ENCODE results near the gene GLOD5.

GLOD5 gene

DNA sequence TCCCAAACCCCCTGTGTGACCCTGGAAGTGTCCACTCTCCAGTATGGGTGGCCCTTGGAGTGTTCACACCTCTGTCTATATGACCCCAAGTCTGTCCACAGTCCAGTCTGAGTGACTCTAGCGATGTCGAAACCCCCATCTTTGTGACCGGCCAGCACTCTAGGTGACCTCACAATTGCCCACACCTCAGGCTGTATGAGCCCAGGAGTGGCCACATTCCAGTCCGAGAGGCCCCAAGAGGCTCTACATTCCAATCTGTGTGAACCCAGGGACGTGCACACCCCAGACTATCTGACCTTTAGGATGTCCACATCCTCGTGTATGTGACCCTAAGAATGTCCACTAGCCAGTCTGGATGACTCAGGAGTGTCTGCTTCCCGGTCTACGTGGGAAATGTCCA is 7.3 kb upstream of the GLOD5 start:
- DNase-seq (ENCODE audit: low spot score) = no peak

DNA sequence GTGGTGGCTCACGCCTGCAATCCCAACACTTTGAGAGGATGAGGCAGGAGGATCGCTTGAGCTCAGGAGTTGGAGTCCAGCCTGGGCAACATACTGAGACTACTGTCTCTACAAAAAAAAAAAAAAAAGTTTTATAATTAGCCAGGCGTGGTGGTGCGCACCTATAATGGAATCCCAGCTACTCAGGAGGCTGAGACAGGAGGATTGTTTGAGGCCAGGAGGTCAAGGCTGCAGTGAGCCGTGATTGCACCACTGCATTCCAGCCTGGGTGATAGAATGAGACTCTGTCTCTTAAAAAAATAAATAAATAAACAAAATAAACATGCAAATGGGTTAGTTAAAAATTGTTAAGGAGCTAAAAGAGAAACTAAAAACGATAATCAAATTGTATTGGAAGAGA is 7.7 kb downstream of the GLOD5 start:
- DNase-seq (ENCODE audit: low spot score) = no peak

- DNase-seq (ENCODE audit: low spot score) = no peak
Observed at GRCh38 chrX:48770296-48770695, 8.7 kb downstream of the GLOD5 start.

DNA sequence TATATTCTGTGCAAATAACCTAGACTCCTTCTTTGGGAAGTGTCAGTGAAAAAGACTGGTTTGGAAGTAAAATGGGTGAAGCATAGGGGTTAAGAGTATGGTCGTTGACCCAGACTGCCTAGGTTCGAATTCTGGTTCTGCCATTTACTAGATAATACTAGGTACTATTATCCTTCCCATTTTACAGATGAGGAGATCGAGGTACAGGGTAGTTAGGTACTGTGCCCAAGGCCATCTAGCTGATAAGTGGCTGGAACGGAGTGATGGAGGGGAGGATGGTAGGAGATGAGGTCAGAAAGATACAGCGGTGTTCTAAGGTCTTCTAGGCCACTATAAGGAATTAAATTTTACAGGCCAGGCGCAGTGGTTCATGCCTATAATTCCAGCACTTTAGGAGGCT is 11.1 kb downstream of the GLOD5 start:
- no peak for DNase-seq (ENCODE audit: low spot score)

DNA sequence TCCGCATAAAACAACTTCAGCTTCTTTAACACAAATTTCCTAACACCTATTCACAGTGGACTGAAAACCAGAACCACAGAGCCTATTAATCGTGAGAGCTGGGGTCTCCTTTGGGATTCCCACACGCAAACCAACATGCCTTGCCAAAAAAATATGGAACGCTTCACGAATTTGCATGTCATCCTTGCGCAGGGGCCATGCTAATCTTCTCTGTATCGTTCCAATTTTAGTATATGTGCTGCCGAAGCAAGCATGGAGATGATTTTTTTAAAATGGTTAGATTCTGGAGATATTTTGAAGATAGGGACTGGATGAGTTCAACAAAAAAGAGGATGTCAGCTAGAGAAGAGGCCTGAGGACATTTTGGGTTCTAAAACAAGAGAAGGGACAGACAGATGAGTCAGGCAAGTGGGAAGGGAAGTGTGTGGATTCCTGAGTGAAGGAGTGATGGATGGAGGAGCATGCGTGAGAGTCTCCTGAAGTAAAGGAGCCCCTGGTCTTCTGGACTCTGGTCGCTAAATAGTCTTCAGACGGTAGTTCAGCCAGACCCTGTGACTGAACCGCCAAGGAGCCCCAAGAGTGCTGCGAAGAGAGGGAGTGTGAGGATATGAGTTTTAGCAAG is 15.4 kb downstream of the GLOD5 start:
- DNase-seq (ENCODE audit: low spot score) = no peak

- no peak for DNase-seq (ENCODE audit: low spot score)
Observed at GRCh38 chrX:48779399-48779798, 17.9 kb downstream of the GLOD5 start.

- no peak for DNase-seq (ENCODE audit: low spot score)
Observed at GRCh38 chrX:48781705-48782104, 20.2 kb downstream of the GLOD5 start.

GRCh38 chrX:48782216-48782615 is 20.7 kb downstream of the GLOD5 start:
- DNase-seq (ENCODE audit: low spot score) = no peak

- DNase-seq (ENCODE audit: low spot score) = no peak
Observed at GRCh38 chrX:48782795-48783194, 21.2 kb downstream of the GLOD5 start.

DNA sequence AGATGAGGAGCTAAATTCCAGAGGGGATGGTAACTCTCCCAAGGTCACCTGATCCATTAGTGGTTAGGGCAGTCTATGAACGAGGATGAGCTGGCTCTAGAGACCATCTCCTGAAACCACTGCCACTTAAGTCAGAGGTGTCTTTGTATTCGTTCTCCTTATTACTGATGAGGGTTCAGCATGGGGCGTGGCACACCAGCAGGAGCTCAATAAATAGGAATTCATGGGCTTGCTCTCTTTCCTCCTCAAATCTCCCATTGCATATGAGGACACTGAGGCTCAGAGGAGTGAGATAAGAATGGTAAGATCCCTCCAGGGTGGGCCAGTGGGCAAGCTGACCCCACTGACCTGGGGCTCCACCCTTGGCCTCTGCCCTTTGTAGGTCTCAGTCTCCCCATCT is 23.2 kb downstream of the GLOD5 start:
- no peak for DNase-seq (ENCODE audit: low spot score)

DNA sequence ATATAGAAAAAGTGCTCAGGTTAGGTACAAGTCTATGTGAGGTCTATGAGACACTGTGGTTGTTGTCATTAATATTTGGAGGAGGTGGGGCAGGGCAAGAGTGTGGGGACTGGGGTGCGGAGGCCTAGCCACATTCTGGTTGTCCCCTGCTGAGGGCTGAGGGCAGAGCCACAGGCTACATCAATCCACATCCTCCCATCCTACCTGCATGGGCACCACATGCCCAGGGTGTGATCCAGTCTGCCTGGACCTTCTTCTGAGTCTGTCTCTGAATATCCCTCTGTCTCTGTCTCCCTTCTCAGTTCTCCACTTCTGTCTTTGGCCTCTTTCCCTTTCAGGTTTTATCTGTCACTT is 23.6 kb downstream of the GLOD5 start:
- DNase-seq (ENCODE audit: low spot score) = no peak

- no peak for DNase-seq (ENCODE audit: low spot score)
Observed at GRCh38 chrX:48785540-48786214, 24.1 kb downstream of the GLOD5 start.

- no peak for DNase-seq (ENCODE audit: low spot score)
Observed at GRCh38 chrX:48786341-48786800, 24.8 kb downstream of the GLOD5 start, which contains the start of gene GATA1. Gene GATA1 (plus strand): TSS chrX:48786590. CDS start chrX:48791110, 4,520 bp downstream.

DNA sequence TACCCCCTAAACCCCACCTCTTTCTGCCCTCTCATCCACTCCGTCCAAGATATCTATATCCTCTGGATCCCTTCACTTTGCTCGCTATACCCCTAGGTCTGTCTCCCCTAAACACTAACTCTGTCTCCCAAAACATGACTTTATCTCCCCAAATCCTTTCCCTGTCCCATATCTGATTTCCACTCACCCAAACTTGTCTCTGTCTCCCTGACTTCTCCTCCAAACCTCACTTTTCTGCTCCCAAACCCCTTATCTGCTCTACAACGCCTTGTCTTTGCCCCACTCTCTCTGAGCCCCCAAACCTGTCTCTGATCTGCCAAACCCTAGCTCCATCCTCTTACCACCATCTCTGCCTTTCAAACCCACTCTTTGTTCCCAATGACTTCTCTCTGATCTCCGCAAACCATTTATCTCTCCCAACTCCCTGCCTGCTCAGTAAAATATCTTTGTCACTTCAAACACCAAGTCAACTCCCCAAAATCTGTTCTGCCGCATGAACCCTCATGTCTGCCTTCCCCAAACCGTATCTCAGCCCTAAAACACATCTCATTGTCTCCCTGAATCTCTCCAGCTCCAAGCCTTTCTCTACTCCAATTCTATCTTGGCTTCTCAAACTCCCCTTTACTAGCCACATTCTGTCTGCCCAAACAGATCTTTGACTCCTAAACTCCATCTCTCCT is 25.4 kb downstream of the GLOD5 start:
- DNase-seq (ENCODE audit: low spot score) = no peak

DNA sequence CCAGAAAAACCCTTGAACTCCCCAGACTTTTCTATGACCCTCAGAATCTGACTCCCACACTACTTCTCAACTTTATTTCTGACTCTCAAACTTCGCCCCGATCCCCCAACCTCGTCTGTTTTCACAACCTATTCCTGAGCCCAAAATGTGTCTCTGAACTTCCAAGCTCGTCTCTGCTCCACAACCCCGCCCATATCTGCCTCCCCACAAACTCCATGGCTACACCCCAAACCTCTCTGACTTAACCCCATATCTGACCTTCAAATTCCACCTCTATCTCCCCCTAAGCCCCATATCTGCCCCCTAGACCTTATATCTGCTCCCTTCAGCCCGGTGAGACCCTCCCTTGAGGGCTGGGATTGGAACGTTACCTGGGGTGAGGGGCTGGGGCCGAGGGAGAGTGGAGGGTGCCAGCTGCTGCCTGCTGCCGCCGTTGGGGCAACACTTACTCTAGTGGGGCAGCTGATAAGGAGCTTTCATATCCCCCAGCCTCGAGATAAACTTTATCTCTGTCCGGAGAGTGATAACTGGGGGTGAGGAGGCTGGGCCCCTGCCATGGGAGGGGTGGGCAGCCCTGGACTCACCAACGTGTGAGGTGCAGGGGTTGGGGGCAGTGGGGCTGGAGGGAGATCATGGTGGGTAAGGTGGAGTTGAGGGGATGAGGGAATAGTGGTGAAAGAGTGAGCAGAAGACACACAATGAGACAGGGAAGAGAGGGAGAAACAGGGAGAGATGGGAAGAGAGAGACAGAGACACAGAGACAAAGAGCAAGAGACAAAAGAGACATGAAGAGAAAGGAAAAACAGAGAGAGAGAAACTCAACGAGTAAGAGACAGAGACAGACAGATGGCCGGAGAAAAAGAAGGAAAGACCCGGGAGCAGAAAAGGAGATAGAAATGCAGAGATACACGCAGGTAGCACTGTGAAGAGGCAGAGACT is 26.2 kb downstream of the GLOD5 start:
- no peak for DNase-seq (ENCODE audit: low spot score)

GRCh38 chrX:48789366-48790220 is 28.0 kb downstream of the GLOD5 start:
- DNase-seq (ENCODE audit: low spot score) = no peak

DNA sequence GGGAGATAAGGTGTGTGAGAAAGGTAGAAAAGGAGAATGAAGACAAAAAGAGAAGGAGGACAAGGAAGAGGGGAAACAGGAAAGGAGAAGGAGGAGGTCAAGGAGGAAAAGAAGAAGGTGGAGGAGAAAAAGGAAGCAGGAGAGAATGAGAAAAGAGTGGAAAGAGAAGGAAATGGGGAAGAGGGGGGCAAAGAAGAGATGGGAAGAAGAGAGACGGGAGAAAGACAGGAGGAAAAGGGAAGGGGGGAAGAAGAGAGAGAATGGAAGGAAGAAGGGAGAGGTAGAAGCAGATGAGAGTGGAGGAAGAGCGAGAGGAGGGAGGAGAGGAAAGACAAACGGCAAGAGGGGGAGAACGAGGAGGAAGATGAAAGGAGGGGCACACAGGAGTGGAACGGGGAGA is 28.9 kb downstream of the GLOD5 start:
- DNase-seq (ENCODE audit: low spot score) = no peak

DNA sequence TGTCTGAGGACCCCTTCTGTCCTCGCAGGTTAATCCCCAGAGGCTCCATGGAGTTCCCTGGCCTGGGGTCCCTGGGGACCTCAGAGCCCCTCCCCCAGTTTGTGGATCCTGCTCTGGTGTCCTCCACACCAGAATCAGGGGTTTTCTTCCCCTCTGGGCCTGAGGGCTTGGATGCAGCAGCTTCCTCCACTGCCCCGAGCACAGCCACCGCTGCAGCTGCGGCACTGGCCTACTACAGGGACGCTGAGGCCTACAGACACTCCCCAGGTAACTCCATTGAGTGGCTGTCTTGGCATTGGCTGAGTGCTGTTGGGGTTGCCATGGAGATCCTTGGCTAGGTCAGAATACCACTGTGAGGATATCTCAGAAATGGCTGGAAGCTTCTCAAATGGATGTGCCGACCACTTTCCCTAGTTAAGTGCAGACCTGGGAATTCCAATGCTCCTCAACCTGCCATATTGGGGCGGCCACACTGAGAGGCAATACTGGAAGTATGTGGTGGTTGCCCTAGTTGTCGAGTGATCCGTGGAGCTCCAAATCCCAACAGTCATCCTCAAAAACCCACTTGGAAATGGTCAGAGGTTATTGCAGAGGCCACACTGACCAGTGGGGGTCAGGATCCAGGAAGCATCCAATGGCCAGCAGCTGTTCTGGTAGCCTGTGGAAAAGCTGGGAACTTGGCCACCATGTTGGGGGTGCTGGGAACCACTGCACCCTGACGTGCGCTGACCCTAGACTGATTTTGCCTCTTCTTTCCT is 29.7 kb downstream of the GLOD5 start:
- DNase-seq (ENCODE audit: low spot score) = no peak

GRCh38 chrX:48792219-48792618 is 30.7 kb downstream of the GLOD5 start:
- DNase-seq (ENCODE audit: low spot score) = no peak

GRCh38 chrX:48793935-48794334 is 32.4 kb downstream of the GLOD5 start:
- no peak for DNase-seq (ENCODE audit: low spot score)

All from AG08396 (cell line).